GM18858 (cell line): ENCODE results near the gene EXOC3L2.

ENCODE experiments used
- ATAC-seq: cut with Tn5 transposase; IDR thresholded peaks from one replicate; pipeline ENCODE4 v1.9.1; 2021; ENCODE audit not compliant: unreplicated experiment

Gene EXOC3L2

DNA sequence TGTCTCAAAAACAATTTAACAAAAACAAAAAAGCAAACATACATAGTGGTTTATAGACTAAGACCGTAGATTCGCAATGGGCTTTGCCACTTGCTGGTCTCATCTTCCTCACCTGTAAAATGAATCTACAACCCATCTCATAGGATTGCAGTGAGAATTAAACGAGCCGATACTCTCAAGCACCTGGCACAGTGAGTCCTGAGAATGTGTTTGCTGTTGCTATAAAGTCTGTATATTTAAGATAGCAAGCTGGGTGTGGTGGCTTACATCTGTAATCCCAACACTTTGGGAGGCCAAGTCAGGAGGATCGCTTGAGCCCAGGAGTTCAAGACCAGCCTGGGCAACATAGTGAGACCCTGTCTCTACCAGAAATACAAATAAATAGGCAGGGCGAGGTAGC, 22.5 kb downstream of the EXOC3L2 start:
- ATAC-seq = no peak

DNA sequence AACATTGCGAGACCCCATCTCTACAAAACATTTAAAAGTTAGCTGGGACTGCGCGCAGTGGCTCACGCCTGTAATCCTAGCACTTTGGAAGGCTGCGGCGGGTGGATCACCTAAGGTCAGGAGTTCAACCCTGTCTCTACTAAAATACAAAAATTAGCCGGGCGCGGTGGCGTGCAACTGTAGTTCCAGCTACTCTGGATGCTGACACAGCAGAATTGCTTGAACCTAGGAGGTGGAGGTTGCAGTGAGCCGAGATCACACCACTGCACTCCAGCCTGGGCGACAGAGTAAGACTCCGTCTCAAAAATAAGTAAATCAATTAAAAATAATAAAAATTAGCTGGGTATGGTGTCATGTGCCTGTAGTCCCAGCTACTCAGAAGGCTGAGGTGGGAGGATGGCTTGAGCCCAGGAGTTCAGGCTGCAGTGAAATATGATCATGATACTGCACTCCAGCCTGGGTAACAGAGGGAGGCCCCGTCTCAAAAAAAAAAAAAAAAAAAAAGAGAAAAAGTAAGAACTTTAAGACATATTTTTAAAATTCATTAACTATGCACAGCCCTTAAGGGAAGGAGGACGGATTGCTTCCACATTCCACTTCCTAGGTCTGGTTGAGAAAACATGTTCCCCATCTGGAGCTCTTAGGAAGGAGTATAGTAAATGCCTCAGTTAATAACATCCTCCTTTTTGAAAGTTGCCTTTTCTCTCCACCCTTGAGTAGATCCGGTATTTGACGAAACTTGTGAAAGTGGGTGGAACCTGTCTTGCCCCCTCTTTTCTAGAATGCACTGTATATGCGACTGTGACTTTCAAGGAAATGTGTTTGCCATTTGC, 26.1 kb downstream of the EXOC3L2 start:
- no peak for ATAC-seq

DNA sequence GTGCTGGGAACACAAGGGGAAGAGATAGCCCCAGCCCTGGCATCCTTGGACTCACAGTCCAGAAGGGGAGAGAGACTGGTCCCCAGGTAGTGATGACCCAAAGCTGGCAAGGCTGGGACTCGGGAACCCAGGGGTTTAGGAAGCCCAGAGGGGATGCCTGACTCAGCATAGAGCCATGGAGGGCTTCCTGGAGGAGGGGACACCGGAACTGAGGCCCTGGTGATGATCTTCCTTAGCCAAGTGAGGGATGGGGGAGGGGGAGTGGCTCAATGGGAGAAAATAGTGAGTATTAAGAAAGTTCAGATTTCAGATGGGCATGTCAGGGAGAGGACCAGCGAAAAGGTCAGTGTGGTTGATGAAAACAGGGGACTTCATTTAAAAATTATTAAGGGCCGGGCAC, 26.8 kb downstream of the EXOC3L2 start:
- ATAC-seq = no peak

DNA sequence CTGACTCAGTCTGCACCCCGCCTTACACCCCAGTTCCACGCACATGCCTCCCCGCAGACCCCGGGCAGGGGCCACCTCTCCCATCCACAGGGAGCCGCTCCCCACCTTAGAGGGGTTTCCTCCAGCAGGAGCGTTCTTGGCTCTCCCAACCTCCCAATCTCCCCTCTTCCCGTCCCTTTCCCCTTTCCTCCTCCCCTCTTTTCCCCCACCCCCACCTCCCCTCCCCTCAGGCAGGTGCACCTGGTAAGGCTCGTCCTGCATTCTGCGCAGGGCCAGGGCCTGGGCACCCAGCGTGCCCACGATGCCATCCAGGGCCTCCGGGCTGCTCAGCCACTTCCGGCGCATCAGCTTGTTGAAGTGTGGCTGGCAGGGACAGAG, 27.3 kb downstream of the EXOC3L2 start:
- ATAC-seq = no peak

DNA sequence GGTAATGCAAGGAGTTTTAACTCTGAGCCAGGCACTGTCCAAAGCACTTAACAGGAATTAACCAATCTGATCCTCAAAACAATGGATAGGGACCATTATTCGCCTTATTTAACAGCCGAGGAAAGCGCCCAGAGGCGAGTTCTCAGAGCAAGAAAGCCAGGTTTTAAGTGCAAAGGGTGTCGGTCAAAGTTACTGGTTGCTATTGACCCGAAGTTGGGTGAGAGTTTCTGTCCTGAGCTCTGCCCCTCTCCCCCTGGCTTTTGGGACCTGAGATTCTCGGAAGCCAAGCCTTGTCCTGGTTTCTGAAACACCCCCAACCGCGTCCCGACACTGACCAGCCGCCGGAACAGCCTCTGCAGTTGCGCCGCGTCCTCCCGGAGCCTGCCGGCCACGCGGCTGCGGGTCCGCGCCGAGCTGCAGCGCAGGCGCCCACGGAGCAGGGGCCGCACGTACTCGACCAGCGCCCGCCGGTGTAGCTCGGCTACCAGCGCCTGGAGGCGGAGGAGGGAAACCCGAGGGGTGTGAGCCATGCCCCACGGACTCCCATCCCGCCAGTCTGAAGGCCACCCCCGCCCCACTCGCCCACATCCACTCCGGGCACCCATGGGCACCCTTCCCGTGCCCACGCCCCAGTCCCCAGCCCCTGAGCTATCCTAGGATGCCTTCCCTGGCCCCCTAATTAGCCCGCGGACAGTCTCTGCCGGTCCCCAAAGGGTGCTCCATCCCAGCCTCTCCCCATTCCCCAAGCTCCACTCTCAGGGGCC, 27.8 kb downstream of the EXOC3L2 start:
- ATAC-seq = no peak

DNA sequence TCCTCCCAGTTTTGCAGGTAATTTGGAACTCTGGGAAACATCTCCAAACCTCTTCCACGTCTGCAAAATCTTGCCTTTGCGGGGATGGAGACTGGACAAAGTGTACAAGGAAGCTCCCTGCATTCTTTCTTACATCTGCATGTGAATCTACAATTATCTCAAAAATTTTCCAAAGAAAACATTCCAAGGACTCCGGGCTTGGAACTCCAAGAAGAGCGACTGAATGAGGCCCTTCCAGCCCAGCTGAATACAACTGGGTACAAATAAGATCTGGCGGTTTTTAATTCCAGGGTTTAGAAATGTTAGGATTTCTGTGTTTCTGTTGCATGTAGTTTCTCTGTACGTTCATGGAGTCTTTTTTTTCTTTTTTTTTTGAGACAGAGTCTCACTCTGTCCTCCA, 28.5 kb downstream of the EXOC3L2 start:
- ATAC-seq = no peak

DNA sequence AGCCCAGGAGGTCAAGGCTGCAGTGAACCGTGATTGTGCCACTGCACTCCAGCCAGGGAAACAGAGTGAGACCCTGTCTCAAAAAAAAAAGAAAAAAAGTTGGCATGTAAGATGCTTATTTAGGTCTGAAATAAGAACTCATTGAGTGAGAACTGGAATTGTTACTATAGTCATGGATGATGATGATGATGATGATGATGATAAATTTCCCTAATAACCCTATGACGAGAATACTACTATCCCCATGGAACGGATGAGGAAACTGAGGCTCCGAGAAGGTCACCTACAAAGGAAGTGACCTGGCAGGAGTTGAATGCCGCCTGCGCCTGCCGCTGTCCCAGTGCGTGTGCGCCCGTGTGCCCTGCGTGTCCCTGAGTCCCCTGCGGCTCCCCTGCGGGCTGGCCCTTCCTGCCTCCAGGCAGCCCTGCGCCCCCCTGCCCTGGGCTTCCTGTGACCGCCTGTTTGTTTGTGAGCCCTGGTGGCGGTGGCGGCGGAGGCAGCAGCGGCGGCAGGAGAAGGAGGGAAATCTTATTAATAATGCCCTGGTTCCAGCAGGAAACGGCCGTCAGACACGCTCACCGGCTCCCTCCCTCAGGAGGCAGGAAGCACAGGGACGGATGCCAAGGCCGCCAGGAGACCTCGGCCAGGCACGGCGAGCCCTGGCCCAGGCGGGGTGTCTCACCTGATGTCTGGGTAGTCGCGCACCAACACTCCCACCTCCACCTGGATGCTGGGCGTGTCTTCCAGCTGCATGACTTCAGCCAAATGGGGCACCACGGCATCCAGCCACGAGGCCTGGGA, 29.6 kb downstream of the EXOC3L2 start:
- ATAC-seq = no peak

DNA sequence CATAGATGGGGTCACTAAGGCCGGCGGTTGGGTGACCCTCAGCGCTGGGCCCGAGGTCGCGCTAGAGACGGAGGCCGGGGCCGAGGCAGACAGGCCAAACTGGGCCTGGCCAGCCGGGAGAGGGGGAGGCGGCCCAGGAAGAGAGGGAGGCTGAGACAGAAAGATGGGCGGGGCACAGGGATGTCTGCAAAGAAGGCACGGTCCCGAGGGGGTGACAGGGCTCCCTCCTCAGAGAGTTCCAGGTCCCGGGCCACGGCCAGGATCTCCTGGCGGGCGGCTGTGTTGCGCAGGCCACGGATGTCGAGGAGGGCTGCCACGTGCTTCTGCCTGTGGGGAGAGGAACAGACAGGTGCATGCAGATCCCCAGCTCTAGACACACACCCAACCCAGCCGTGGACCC, 32.2 kb downstream of the EXOC3L2 start:
- ATAC-seq = no peak

DNA sequence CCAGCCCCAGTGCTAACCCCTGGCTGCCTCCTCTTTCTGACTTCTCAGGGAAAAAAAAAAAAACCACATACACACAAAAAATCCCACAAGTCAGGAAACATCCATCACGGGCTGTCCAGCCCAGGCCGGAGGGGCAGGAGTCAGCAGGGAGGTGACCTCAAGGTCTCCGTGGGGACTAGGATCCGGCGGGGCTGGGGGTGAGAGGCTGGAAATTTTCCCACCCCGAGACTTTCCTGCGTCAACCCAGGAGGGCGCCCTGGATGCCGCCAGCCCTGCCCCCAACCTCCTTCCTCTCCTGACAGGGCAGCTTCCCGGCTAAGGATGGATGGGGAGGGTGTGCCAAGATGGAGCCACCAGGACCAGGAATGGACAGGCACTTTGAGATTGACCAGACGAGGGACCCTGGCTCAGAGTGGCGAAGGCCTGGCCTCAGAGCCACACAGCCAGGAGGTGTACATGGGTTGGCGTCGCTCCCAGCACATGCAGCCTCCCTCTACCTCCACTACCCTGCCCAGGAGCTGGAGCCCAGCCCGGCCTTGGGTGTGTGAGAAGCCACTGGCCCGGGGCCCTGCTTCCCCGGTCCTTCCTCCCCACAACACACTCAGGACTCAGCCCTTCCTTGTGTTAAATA, 33.3 kb downstream of the EXOC3L2 start:
- ATAC-seq = no peak

DNA sequence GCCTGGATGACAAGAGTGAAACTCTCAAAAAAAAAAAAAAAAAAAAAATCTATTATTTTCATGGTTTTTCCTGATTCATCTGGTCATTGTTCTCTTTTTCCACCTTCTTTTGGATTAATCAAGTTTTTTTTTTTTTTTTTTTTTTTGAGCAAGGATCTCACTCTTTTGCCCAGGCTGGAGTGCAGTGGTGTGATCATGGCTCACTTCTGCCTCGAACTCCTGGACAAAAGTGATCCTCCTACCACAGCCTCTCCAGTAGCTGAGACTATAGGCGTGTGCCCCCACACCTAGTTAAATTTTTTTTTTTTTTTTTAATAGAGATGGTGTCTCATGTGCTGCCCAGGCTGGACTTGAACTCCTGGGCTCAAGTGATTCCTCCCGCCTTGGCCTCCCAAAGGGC, 38.9 kb downstream of the EXOC3L2 start:
- ATAC-seq = no peak

DNA sequence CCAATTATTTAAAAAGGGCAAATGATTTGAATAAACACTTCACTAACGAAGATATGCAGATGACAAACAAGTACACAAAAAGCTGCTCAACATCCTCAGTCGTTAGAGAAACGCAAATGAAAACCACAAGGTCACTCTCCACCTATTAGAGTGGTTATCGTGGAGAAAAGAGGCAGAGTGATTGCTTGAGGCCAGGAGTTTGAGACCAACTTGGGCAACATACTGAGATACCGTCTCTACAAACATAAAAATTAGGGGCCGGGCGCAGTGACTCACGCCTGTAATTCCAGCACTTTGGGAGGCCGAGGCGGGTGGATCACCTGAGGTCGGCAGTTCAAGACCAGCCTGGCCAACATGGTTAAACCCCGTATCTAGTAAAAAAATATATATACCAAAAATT, 39.4 kb downstream of the EXOC3L2 start:
- ATAC-seq = no peak

DNA sequence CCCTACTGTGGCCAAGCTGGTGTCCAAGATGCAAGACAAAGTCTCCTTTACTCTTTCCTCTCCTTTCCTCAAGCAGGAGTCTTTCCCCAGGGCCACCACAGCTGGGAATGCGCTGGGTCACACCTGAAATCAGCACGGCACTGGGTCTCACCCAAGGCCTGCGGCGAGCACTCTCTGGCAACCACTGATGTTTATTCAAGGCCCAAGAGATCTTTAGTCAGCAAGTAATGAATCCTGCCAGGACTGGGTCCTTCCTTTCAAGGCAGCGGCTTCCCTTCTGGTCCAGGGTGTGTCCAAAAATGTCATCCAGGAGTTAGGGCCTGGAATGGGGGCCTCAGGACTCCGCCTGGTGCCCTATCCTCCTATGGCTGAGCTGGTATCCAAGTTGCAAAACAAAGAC, 42.6 kb downstream of the EXOC3L2 start:
- no peak for ATAC-seq

DNA sequence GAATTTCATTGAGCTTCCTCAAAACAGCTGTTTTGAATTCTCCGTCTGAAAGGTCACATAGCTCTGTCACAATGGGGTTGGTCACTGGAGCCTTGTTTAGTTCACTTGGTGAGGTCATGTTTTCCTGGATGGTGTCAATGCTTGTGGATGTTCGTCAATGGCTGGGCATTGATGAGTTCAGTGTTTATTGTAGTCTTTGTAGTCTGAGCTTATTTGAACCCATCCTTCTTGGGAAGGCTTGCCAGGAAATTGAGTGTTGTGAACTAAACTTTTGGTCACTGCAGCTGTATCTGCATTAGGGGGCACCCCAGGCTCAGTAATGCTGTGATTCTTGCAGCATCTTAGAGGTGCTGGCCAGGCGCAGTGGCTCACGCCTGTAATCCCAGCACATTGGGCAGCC, 44.6 kb downstream of the EXOC3L2 start:
- no peak for ATAC-seq

DNA sequence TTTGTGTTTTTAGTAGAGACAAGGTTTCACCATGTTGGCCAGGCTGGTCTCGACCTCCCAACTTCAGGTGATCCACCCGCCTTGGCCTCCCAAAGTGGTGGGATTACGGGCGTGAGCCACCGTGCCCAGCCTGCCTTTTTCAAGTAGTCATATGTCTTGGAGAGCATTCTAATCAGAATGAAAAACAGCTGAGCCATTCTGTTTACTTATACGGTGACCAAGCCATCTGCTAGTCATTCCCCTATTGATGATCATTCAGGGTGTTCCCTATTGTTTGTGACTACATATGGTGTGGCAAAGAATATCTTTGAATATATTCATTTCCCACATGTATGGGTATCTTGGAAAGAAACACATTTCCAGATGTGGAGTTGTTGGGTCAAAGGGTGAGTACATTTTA, 49.4 kb downstream of the EXOC3L2 start:
- ATAC-seq = no peak

DNA sequence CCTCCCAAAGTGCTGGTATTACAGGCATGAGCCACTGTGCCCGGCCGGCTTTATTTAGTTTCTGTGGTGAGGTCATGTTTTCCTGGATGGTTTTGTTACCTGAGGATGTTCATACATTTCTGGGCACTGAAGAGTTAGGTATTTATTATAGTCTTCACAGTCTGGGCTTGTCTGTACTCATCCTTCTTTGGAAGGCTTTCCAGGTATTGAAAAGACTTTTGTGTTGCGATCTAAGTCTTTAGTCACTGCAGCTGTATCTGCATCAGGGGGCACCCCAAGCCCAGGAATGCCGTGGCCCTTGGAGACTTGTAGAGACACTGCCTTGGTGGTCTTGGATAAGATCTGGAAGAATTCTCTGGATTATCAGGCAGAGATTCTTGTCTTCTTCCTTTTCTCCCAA, 53.8 kb downstream of the EXOC3L2 start:
- ATAC-seq = no peak

DNA sequence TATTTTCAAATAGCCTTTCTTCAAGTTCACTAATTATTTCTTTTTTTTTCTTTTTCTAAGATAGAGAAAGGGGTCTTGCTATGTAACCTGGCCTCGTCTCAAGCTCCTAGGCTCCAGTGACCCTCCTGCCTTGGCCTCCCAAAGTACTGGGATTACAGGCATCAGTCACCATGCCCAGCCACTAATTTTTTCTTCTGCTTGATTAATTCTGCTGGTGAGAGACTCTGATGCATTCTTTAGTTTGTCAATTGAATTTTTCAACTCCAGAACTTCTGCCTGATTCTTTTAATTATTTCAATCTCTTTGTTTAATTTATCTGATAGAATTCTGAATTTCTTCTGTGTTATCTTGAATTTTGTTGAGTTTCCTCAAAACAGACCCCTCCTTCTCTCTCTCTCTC, 55.2 kb downstream of the EXOC3L2 start:
- no peak for ATAC-seq

DNA sequence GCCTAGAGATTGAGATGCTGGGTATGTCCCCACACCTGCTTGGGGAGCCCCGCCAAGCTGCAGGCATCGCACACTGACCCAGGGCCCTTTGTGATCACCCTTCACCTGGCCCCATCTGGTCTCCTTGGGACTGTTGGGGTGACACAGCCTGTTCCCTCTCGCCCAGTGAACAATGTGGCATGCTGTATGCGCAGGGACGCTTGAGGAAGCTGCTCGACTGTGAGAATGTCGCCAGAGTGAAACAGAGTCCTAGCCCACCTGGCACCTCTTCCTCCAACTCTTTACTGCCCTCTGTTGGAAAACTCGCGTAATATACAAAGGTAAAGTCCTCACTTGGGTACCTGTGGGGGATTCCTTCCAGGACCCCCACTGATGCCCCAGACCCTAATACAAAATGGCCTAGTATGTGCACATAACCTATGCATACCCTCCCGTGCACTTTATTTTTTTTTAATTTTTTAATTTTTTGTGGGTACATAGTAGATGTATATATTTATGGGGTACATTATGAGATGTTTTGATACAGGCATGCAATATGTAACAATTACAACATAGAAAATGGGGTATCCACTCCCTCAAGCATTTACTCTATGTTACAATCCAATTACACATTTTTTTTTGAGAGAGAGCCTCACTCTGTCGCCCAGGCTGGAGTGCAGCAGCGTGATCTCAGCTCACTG, 57.6 kb downstream of the EXOC3L2 start:
- ATAC-seq = no peak

DNA sequence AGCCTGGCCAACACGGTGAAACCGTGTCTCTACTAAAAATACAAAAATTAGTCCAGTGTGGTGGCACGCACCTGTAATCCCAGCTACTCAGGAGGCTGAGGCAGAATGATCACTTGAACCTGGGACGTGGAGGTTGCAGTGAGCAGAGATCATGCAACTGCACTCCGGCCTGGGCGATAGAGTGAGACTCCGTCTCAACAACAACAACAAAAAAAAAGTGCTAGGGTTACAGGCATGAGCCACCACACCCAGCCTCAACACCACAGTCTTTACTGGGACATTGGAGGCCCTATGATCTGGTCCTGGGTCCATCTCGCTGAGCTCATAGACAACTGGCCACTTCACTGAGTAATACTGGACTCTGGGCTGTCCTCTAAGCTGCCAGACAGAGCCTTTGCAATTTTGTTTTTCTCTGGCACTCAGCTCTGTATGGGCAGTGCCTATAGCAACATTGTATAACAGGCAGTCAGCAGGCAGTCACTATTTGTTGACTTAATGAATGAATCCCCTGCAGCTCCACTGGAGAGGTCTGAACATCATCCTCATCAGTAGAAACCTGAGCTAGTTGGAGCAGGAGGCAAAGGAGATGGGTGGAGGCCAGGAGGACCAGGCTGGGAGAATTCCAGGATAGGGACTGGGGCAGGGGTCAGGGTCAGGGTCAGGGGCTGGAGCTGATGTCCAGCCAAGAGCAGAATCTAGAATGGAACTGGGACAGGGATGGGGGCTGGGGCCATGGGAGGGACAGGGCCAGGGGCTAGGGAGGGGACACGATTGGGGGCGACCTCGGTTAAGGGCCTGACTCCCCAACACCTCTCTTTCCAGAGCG, 58.5 kb downstream of the EXOC3L2 start:
- ATAC-seq = no peak

DNA sequence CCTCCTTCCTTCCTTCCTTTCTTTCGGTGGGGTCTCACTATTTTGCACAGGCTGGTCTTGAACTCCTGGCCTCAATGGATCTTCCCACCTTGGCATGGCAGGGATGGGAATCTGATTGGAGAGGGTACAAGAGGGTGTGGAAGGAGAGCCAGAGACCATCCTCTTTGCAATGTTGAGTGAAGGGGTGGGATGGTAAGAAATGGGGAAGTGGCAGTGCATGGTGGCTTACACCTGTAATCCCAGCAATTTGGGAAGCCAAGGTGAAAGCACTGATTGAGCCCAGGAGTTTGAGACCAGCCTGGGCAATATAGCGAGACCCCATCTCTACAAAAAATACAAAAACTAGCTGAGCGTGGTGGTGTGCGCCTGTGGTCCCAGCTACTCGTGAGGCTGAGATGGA, 61.1 kb downstream of the EXOC3L2 start:
- ATAC-seq = no peak

DNA sequence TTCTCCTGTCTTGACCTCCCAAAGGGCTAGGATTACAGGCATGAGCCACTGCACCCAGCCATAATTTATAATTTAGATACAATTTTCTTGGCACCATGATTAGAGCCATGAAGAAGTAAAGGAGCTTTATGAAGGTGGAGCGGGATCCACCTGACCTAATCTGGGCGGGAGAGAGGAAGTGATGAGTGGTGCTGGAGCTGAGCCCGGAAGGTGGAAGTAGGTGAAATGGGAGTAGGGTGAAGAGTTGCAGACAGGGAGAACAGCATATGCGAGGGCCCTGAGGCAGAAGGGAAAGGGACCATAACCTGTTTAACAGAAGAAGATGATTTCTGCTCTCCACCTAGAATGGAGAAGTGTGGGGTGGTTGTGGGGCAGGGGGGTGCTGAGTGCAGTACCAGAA, 62.4 kb downstream of the EXOC3L2 start:
- ATAC-seq = no peak
